Fibroblast of the aortic adventitia (primary cell): ENCODE measurements around the gene SRI. TPM values are rescaled to one million over a fixed set of nuclear protein-coding genes. Genes with fewer than 3 reads are reported as not detected.

Experiments
- DNase-seq: peaks from one replicate; pipeline ENCODE4 v3.0.0-alpha.2; 2010; ENCODE audit warnings: low read depth
- H3K4me3 ChIP-seq: 2 replicates; pipeline ENCODE4 v1.5.1; 2011; ENCODE audit warnings: low read depth, mild to moderate bottlenecking, control low read depth, low read length, moderate library complexity
- CTCF ChIP-seq: IDR thresholded peaks from 2 replicates; pipeline ENCODE4 v1.5.1; 2011; ENCODE audit warnings: mild to moderate bottlenecking, low read length, control low read depth, inconsistent platforms; ENCODE audit not compliant: insufficient read depth
- total RNA-seq: library from RNA; depleted of rRNA; stranded (reverse); fragments of >200 nt; gene quantifications from 2 replicates; pipeline ENCODE4 v1.2.3, GENCODE V29; 2012; ENCODE audit warnings: low replicate concordance

Gene SRI
- total RNA-seq, 1 donor: 135 TPM

GRCh38 chr7:88204525-88205110, 15.2 kb downstream of the SRI start:
- TF ChIP-seq CTCF: no peak
- no peak for DNase-seq
- no peak overlapping the region for H3K4me3 ChIP-seq

GRCh38 chr7:88203401-88203800, 16.4 kb downstream of the SRI start:
- no peak for TF ChIP-seq CTCF
- H3K4me3 ChIP-seq: no peak overlapping the region
- no peak for DNase-seq

GRCh38 chr7:88202799-88203198, 17.0 kb downstream of the SRI start:
- no peak for TF ChIP-seq CTCF
- no peak overlapping the region for H3K4me3 ChIP-seq
- DNase-seq: no peak

GRCh38 chr7:88202278-88202677, 17.6 kb downstream of the SRI start:
- no peak for DNase-seq
- H3K4me3 ChIP-seq: no peak overlapping the region
- no peak for TF ChIP-seq CTCF

GRCh38 chr7:88201305-88201704, 18.5 kb downstream of the SRI start:
- no peak for TF ChIP-seq CTCF
- H3K4me3 ChIP-seq: no peak overlapping the region
- no peak for DNase-seq

- no peak overlapping the region for H3K4me3 ChIP-seq
- no peak for TF ChIP-seq CTCF
- no peak for DNase-seq
These were observed 19.0 kb downstream of the SRI start for GRCh38 chr7:88200789-88201188.

- DNase-seq: no peak
- TF ChIP-seq CTCF: no peak
- no peak overlapping the region for H3K4me3 ChIP-seq
These were observed 19.6 kb downstream of the SRI start for GRCh38 chr7:88200261-88200660.
